Right cardiac atrium (tissue), 5 donors: ENCODE data around the gene PROSER3. TPM values are rescaled to one million over a fixed set of nuclear protein-coding genes. Genes with fewer than 3 reads are reported as not detected.

Experiments
- ATAC-seq, 2 donors: fragments of 200-7000 bp; cut with Tn5 transposase; one replicate each; pipeline versions ENCODE4 v1.8.0 to v1.9.1; 2020; ENCODE audit warnings: moderate library complexity in 2 of 2, mild to moderate bottlenecking in 1 of 2
- DNase-seq, 3 donors: peaks; one replicate each; pipeline ENCODE4 v3.0.0-alpha.2; 2020
- H3K27ac ChIP-seq: one replicate; pipeline ENCODE4 v1.5.1; 2013; ENCODE audit warnings: mild to moderate bottlenecking, low read length, control low read depth, moderate library complexity
- H3K27me3 ChIP-seq: one replicate; pipeline ENCODE4 v1.6.1; 2013; ENCODE audit not compliant: control insufficient read depth, insufficient read depth
- H3K4me1 ChIP-seq: one replicate; pipeline ENCODE4 v1.6.1; 2013; ENCODE audit warnings: low read length; ENCODE audit not compliant: control insufficient read depth, insufficient read depth
- H3K4me3 ChIP-seq: one replicate; pipeline ENCODE4 v1.5.1; 2013; ENCODE audit warnings: low read length, control low read depth
- H3K9me3 ChIP-seq: one replicate; pipeline ENCODE4 v1.6.1; 2013; ENCODE audit warnings: low read length; ENCODE audit not compliant: control insufficient read depth
- WGBS: extraction: QIAGEN DNeasy Blood & Tissue Kit; methylation state at CpG from one replicate; pipeline ENCODE4 v1.1.7; 2013; 5-methylcytosine and 5-hydroxymethylcytosine counted together
- intact Hi-C, 4 donors: fragments of 100-400 bp; cut with DNase I; formaldehyde crosslinking; loops; one replicate each; pipeline versions ENCODE4 v1.11.0 to v1.14.0; 2022 to 2023
- polyA plus RNA-seq: library from polyadenylated mRNA; stranded (reverse); fragments of 200-250 nt; gene quantifications from one replicate; pipeline ENCODE4 v1.2.3, GENCODE V29; 2013
- total RNA-seq, 4 donors: library from RNA; stranded (reverse); fragmentation: NEBNext Ultra II Directional; extraction: Animal tissue kit (Norgen Biotek cat#: 25700); gene quantifications; one replicate each; pipeline ENCODE4 v1.2.1, GENCODE V29; 2021
- donor health status: healthy with polysubstance abuse.
- donor health status: DM: no; HTN: yes; CAD: no.
- donor health status: DM: no; HTN: no; CAD: no.
- donor health status: DM: no; HTN: yes; CAD: no; lungs with severe emphysema.
- donor health status: DM: yes; HTN: yes; CAD: no.

PROSER3 gene
- total and polyA plus RNA-seq, 5 donors, result 5.6 to 10.3 (median 7.1) TPM

DNA sequence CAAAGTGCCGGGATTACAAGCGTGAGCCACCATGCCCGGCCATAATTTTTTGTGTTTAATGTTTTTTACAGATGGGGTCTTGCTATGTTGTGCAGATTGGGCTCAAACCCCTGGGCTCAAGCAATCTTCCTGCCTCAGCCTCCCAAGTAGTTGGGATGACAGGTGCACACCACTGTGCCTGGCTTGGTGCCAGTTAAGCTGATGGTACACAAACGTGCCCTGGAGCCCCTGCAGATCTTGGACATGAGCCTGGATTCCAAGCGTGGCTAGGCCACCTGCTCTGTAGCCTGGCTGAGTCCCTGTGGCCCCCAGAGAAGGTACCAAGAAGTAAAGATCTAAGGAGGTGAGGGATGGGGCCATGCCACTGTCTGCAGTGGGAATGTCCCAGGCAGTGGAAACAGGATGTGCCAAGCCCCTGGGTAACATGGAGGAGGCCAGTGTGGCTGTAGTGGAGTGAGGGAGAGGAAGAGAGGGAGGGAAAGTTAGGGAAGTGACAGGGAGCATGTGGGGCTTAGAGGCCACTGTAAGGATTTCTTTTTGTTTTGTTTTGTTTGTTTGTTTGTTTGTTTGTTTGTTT, 47.6 kb downstream of the PROSER3 start:
- intact Hi-C loops, result no loop called here
- 63% methylated on average over 5 of the region's 5 CpGs for WGBS
- no peaks in the 10 kb centered on the region for H3K4me1 ChIP-seq
- DNase-seq, result no peak
- H3K9me3 ChIP-seq, result no peaks in the 10 kb centered on the region
- H3K27me3 ChIP-seq, result peaks cover 2% of the 10 kb centered on the region
- no peak overlapping the region for H3K4me3 ChIP-seq
- no peak for ATAC-seq
- no peak overlapping the region for H3K27ac ChIP-seq

- DNase-seq, result no peak
- intact Hi-C loops, result no loop called here
- 82% methylated on average over 18 of the region's 18 CpGs for WGBS
- no peaks in the 10 kb centered on the region for H3K4me1 ChIP-seq
- H3K27ac ChIP-seq, result no peak overlapping the region
- peaks cover 2% of the 10 kb centered on the region for H3K27me3 ChIP-seq
- H3K9me3 ChIP-seq, result no peaks in the 10 kb centered on the region
- peak in 1 of 2 donors; percentile 33 for ATAC-seq
- H3K4me3 ChIP-seq, result no peak overlapping the region
These were observed 48.6 kb downstream of the PROSER3 start for GRCh38 chr19:35806597-35806996.

DNA sequence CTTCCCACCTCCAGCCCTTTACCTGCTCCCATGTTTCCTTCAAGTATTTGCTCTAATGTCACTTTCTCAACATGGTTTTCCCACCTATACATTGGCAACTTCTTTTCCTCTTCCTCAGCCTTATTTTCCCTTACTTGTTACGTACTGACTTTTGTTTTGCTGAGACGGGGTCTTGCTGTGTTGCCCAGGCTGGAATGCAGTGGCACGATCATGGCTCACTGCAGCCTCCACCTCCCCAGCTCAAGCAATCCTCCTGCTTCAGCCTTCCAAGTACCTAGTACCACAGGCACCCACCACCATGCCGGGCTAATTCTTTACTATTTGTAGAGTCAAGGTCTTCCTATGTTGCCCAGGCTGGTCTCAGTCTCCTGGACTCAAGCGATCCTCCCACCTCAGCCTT, 49.7 kb downstream of the PROSER3 start:
- Histone ChIP-seq H3K27me3 (peaks cover 2% of the 10 kb centered on the region), H3K9me3 (no peaks in the 10 kb centered on the region), H3K27ac (no peak overlapping the region), H3K4me1 (no peaks in the 10 kb centered on the region), H3K4me3 (no peak overlapping the region)
- DNase-seq (no peak), ATAC-seq (no peak)
- intact Hi-C loops, result no loop called here
- WGBS, result 90% methylated on average over 5 of the region's 5 CpGs

- ATAC-seq, result no peak
- no peak for DNase-seq
- H3K27me3 ChIP-seq, result no peaks in the 10 kb centered on the region
- H3K9me3 ChIP-seq, result no peaks in the 10 kb centered on the region
- intact Hi-C loops, result no loop called here
- H3K4me3 ChIP-seq, result no peak overlapping the region
- WGBS, result 69% methylated on average over 18 of the region's 18 CpGs
- no peaks in the 10 kb centered on the region for H3K4me1 ChIP-seq
- H3K27ac ChIP-seq, result no peak overlapping the region
These were observed 53.6 kb downstream of the PROSER3 start for GRCh38 chr19:35811317-35812219.

GRCh38 chr19:35812220-35813042, 54.5 kb downstream of the PROSER3 start, which contains the start of gene PRODH2:
Gene PRODH2 (minus strand): TSS chr19:35812845. CDS start chr19:35812805, 40 bp downstream.
- no peaks in the 10 kb centered on the region for H3K27me3 ChIP-seq
- 70% methylated on average over 26 of the region's 26 CpGs for WGBS

DNA sequence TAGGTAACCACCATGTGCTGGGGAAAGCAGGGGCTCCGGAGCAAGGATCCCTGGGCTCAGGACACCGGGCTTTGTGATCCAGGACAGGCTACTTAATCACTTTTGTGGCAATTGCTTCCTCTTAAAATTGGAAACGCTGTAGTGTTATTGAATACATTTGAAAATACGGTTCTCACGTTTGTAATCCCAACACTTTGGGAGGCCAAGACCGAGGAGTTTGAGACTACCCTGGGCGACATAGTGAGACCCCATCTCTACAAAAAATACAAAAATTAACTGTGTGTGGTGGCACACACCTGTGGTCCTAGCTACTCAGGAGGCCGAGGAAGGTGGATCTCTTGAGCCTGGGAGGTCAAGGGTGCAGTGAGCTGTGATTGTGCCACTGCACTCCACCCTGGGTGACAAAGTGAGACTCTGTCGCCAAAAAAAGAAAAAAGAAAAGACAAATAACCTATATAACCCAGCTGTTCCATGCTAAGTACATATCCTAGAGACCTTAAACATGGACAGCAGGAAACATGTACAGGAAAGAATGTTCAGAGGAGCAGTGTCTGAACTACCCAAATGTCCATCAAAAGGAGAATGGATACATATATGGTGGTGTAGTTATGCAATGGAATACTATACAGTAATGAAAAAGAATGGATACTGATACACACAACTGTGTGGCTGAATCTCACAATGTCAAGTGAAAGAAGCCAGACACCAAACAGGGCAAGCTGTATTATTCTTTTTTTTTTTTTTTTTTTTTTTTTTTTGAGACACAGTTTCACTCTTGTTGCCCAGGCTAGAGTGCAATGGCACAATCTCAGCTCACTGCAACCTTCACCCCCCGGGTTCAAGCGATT, 55.3 kb downstream of the PROSER3 start:
- Histone ChIP-seq H3K27me3 (no peaks in the 10 kb centered on the region), H3K9me3 (no peaks in the 10 kb centered on the region), H3K27ac (no peak overlapping the region), H3K4me1 (no peaks in the 10 kb centered on the region), H3K4me3 (no peak overlapping the region)
- no peak for DNase-seq
- intact Hi-C loops, result no loop called here
- 85% methylated on average over 11 of the region's 11 CpGs for WGBS
- no peak for ATAC-seq

More at GRCh38 chr19:35812220-35813042, 54.5 kb downstream of the PROSER3 start, which contains the start of gene PRODH2:
- H3K4me3 ChIP-seq, result no peak within 1 kb of the TSS
- intact Hi-C loops, result no loop called here
- no peak for ATAC-seq
- H3K9me3 ChIP-seq, result no peaks in the 10 kb centered on the region
- H3K27ac ChIP-seq, result no peak within 1 kb of the TSS
- DNase-seq, result no peak
- H3K4me1 ChIP-seq, result no peaks in the 10 kb centered on the region

DNA sequence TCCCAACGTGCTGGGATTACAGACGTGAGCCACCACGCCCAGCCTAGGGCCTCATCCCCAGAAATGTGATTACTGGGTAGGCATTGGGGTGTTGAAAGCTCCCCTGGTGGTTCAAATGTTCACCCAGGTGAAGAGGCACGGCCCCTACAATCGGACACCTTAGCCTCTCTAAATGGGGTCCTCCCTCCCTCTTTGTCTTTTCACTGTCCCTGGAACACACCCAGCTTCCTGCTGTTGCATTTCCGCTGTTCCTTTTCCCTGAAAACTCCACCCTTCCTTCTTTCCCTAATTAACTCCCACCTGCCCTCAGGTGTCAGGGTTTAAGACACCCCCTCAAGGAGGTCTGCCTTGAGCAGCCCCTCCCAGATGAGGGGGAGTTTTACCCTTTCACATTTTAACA, 58.3 kb downstream of the PROSER3 start:
- DNase-seq, result no peak
- intact Hi-C loops, result no loop called here
- no peaks in the 10 kb centered on the region for H3K9me3 ChIP-seq
- ATAC-seq, result no peak
- WGBS, result 26% methylated on average over 6 of the region's 6 CpGs
- H3K27me3 ChIP-seq, result no peaks in the 10 kb centered on the region
- no peaks in the 10 kb centered on the region for H3K4me1 ChIP-seq
- H3K4me3 ChIP-seq, result no peak overlapping the region
- H3K27ac ChIP-seq, result no peak overlapping the region

DNA sequence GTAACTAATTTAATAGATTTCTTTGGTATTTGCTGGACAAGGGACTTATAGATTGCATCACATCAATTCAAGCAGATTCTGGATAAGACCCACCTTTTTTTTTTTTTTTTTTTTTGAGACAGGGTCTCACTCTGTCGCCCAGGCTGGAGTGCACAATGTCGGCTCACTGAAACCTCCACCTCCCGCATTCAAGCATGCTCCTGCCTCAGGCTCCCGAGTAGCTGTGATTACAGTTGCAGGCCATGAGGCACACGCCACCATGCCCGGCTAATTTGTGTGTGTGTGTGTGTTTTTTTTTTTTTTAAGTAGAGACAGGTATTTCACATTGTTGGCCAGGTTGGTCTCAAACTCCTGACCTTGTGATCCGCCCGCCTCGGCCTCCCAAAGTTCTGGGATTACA, 58.9 kb downstream of the PROSER3 start:
- H3K27ac ChIP-seq, result no peak overlapping the region
- no peaks in the 10 kb centered on the region for H3K27me3 ChIP-seq
- DNase-seq (no peak), ATAC-seq (no peak)
- 80% methylated on average over 9 of the region's 9 CpGs for WGBS
- H3K9me3 ChIP-seq, result no peaks in the 10 kb centered on the region
- no peak overlapping the region for H3K4me3 ChIP-seq
- no peaks in the 10 kb centered on the region for H3K4me1 ChIP-seq
- intact Hi-C loops, result no loop called here

DNA sequence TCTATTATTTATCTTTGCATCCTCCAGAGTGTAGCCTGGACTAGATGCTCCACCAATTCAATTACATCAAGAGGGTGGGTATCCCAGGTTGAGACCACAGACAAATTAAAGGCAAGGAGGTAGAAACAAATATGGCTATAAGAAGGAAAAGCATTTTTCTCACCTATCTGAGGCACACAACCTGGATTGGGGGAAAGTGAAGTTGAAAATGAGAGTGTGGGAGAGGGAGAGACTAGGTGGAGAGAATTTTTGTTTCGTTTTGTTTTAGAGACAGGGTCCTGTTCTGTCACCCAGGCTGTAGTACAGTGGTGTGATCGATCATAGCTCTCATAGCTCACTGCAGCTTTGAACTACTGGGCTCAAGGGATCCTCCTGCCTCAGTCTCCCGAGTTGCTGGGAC, 60.5 kb downstream of the PROSER3 start:
- no peaks in the 10 kb centered on the region for H3K27me3 ChIP-seq

More for the DNA sequence above, 60.5 kb downstream of the PROSER3 start:
- H3K4me3 ChIP-seq, result no peak overlapping the region
- DNase-seq (no peak), ATAC-seq (no peak)
- no peak overlapping the region for H3K27ac ChIP-seq
- WGBS, result 71% methylated on average over 3 of the region's 3 CpGs
- intact Hi-C loops, result no loop called here
- H3K9me3 ChIP-seq, result no peaks in the 10 kb centered on the region
- H3K4me1 ChIP-seq, result no peaks in the 10 kb centered on the region
